HEK293T (cell line): ENCODE data around the gene CDK5R2.

Experiments
- FOXA1 ChIP-seq: fragments of 450-650 bp; IDR thresholded peaks from 2 replicates; pipeline ENCODE4 v1.6.1; 2016; ENCODE audit warnings: mild to moderate bottlenecking
- HDGF ChIP-seq: fragments of 450-650 bp; IDR thresholded peaks from 2 replicates; pipeline ENCODE4 v1.6.1; 2017; ENCODE audit warnings: antibody characterized with exemption, borderline replicate concordance
- TARDBP ChIP-seq: fragments of 450-650 bp; IDR thresholded peaks from 2 replicates; pipeline ENCODE4 v1.6.1; 2016

- TF ChIP-seq FOXA1 (no peak), TARDBP (no peak), HDGF (no peak)
These were observed 1.8 kb downstream of the CDK5R2 start for GRCh38 chr2:218961229-218961628.
